ENCODE measurements around the gene COA1.
"Not testable (repeated sequence)": the region's sequence is repeated elsewhere in the genome, so short reads cannot be mapped to it uniquely, and the experiment has no call there.

COA1 gene

DNA sequence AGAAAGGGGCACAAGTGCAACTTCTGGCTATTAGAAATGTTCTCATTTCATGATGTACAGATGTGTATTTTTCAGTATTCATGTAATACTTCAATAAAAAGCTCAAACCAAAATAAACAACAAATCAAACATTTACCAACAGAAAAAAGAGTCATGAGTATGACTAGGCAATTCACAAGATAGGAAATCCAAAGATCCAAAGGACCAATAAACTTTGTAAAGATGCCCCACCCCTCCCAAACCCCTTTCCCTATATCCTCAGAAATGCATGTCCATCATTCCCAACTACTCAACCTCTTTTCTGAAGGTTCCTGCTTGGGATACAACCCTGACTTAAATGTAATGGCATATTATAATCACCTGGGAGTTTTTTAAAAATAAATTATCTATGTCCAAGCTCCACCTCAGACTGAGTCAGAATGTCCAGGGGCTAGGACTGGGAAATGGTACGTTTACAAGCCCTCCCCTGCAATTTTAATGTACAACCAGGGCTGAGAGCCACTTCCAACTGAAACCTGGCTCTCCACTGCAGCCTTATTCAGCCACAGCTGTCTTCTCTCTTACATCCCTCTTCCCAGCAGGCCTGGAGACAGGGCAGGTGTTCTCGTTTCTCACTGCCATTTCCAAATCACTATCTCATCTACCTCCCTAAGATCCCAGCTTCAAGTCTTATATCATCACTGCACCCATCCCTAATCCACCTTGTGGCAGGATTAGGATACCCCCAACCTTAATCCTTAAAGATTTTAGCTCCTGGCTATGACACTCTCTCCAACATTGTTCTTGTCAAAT, 36.5 kb downstream of the COA1 start:
- no peaks in the 10 kb centered on the region for H3K27me3 ChIP-seq (ENCODE audit: control insufficient read depth, insufficient read depth, low read length, poor library complexity, severe bottlenecking)
- no peaks in the 10 kb centered on the region for H3K36me3 ChIP-seq (ENCODE audit: control insufficient read depth, insufficient read depth, low read length)
- no peaks in the 10 kb centered on the region for H3K4me1 ChIP-seq (ENCODE audit: control insufficient read depth, insufficient read depth, low read length)
- no peaks in the 10 kb centered on the region for H3K9me3 ChIP-seq (ENCODE audit: control insufficient read depth, low read length)
- 91 to 95% methylated on average over 2 of the region's 2 CpGs for WGBS, 2 experiments
- H3K4me3 ChIP-seq (ENCODE audit: insufficient read depth, low read depth, low read length), result no peak overlapping the region
- H3K27ac ChIP-seq (ENCODE audit: insufficient read depth, low read depth, low read length, poor library complexity, severe bottlenecking), result no peak overlapping the region

DNA sequence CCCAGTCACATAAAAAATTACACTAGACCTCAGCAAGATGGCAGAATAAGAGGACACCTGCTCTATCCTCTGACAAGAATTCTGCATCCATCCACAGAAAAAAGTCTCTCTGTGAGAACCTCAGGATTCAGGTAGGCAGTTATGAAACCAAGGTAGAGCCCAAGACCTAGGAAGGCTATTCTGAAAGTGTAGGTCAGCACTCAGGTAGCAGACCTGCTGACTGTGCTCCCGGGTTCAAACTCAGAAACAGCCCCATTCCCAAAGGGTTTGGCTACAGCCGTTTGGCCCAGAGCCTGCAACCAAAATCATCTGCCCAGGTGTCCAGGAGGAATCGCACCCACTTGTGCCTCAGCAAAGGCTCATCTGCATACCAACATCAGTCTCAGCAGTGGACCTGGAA, 37.7 kb downstream of the COA1 start:
- WGBS, 2 experiments, result 92 to 95% methylated on average over 3 of the region's 3 CpGs
- Histone ChIP-seq H3K4me1 (ENCODE audit: control insufficient read depth, insufficient read depth, low read length) (no peaks in the 10 kb centered on the region), H3K4me3 (ENCODE audit: insufficient read depth, low read depth, low read length) (no peak overlapping the region), H3K27ac (ENCODE audit: insufficient read depth, low read depth, low read length, poor library complexity, severe bottlenecking) (no peak overlapping the region), H3K27me3 (ENCODE audit: control insufficient read depth, insufficient read depth, low read length, poor library complexity, severe bottlenecking) (no peaks in the 10 kb centered on the region), H3K9me3 (ENCODE audit: control insufficient read depth, low read length) (no peaks in the 10 kb centered on the region), H3K36me3 (ENCODE audit: control insufficient read depth, insufficient read depth, low read length) (no peaks in the 10 kb centered on the region)

DNA sequence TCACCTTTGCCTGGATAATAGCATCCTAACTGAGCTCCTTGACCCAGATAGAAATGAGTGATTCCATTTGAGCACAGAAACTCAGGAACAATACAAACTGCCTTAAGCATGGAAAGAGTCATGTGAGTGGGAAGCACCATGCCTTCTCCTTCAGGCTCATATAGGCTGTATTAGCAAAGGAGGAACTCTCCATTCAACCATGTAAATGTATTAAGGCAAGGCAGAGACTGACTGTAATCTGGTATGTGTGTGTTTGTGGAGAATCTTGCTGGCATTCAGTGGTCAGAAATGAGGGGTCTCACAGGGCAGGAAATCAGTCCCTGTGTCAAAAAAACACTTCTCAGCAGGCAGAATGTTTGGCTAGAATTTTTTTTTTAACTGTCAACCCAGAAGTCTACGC, 40.2 kb downstream of the COA1 start:
- no peaks in the 10 kb centered on the region for H3K27me3 ChIP-seq (ENCODE audit: control insufficient read depth, insufficient read depth, low read length, poor library complexity, severe bottlenecking)
- no peak overlapping the region for H3K27ac ChIP-seq (ENCODE audit: insufficient read depth, low read depth, low read length, poor library complexity, severe bottlenecking)
- H3K4me1 ChIP-seq (ENCODE audit: control insufficient read depth, insufficient read depth, low read length), result no peaks in the 10 kb centered on the region
- no peak overlapping the region for H3K4me3 ChIP-seq (ENCODE audit: insufficient read depth, low read depth, low read length)
- no peaks in the 10 kb centered on the region for H3K9me3 ChIP-seq (ENCODE audit: control insufficient read depth, low read length)
- no peaks in the 10 kb centered on the region for H3K36me3 ChIP-seq (ENCODE audit: control insufficient read depth, insufficient read depth, low read length)
- WGBS, 2 experiments, result 85 to 100% methylated on average over 1 of the region's 1 CpG

DNA sequence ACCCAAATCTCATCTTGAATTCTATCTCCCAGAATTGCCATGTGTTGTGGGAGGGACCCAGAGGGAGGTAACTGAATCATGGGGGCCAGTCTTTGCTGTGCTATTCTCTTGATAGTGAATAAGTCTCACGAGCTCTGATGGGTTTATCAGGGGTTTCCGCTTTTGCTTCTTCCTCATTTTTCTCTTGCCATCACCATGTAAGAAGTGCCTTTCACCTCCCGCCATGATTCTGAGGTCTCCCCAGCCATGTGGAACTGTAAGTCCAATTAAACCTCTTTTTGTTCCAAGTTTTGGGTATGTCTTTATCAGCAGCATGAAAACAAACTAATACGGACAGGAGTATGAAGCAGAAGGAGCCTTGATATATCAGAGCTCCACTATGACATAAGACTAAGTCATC, 41.5 kb downstream of the COA1 start:
- WGBS, 2 experiments, result 84 to 97% methylated on average over 3 to 4 of the region's 4 CpGs
- not testable (repeated sequence) for H3K27ac ChIP-seq (ENCODE audit: insufficient read depth, low read depth, low read length, poor library complexity, severe bottlenecking); H3K9me3 ChIP-seq (ENCODE audit: control insufficient read depth, low read length); H3K27me3 ChIP-seq (ENCODE audit: control insufficient read depth, insufficient read depth, low read length, poor library complexity, severe bottlenecking); H3K4me1 ChIP-seq (ENCODE audit: control insufficient read depth, insufficient read depth, low read length); H3K4me3 ChIP-seq (ENCODE audit: insufficient read depth, low read depth, low read length); H3K36me3 ChIP-seq (ENCODE audit: control insufficient read depth, insufficient read depth, low read length)

DNA sequence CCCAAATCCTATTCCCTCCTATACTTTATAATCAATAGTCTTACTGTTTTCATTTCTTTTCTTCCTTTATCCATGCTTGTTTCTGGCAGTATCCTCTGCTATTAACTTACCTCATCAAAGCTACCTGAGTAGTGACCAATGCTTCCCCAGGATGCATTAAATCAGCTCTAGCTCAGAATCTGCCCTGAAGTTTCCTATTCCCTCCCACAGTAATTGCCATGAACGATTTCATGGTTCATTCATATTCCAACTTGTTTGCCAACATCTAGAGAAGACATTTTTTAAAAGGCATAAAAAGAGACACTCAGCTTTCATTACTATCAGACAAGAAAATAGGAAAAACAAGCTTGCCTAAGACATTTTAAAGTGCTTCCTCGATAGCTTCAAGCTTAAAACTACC, 42.3 kb downstream of the COA1 start:
- Histone ChIP-seq H3K4me1 (ENCODE audit: control insufficient read depth, insufficient read depth, low read length) (no peaks in the 10 kb centered on the region), H3K27ac (ENCODE audit: insufficient read depth, low read depth, low read length, poor library complexity, severe bottlenecking) (no peak overlapping the region), H3K9me3 (ENCODE audit: control insufficient read depth, low read length) (no peaks in the 10 kb centered on the region), H3K27me3 (ENCODE audit: control insufficient read depth, insufficient read depth, low read length, poor library complexity, severe bottlenecking) (no peaks in the 10 kb centered on the region), H3K4me3 (ENCODE audit: insufficient read depth, low read depth, low read length) (no peak overlapping the region), H3K36me3 (ENCODE audit: control insufficient read depth, insufficient read depth, low read length) (no peaks in the 10 kb centered on the region)
- WGBS, 2 experiments, result 88 to 100% methylated on average over 1 to 2 of the region's 2 CpGs

DNA sequence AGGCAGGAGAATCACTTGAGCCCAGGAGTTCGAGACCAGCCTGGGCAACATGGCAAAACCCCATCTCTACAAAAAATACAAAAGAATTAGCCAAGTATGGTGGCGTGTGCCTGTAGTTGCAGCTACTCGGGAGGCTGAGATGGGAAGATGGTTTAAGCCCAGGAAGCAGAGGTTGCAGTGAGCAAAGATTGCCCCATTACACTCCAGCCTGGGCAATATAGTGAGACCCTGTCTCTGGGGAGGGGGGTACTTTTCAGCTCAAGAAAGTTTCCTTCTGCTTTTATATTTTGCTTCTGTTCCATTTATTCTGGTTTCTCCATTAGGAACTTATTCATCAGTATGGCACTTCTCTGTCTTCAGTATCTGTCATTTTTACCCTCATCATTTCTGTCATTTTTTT, 48.6 kb downstream of the COA1 start:
- no peaks in the 10 kb centered on the region for H3K4me1 ChIP-seq (ENCODE audit: control insufficient read depth, insufficient read depth, low read length)
- no peaks in the 10 kb centered on the region for H3K27me3 ChIP-seq (ENCODE audit: control insufficient read depth, insufficient read depth, low read length, poor library complexity, severe bottlenecking)
- H3K9me3 ChIP-seq (ENCODE audit: control insufficient read depth, low read length), result no peaks in the 10 kb centered on the region
- WGBS, 2 experiments, result 96 to 98% methylated on average over 3 of the region's 3 CpGs
- H3K36me3 ChIP-seq (ENCODE audit: control insufficient read depth, insufficient read depth, low read length), result no peaks in the 10 kb centered on the region
- no peak overlapping the region for H3K4me3 ChIP-seq (ENCODE audit: insufficient read depth, low read depth, low read length)
- no peak overlapping the region for H3K27ac ChIP-seq (ENCODE audit: insufficient read depth, low read depth, low read length, poor library complexity, severe bottlenecking)

DNA sequence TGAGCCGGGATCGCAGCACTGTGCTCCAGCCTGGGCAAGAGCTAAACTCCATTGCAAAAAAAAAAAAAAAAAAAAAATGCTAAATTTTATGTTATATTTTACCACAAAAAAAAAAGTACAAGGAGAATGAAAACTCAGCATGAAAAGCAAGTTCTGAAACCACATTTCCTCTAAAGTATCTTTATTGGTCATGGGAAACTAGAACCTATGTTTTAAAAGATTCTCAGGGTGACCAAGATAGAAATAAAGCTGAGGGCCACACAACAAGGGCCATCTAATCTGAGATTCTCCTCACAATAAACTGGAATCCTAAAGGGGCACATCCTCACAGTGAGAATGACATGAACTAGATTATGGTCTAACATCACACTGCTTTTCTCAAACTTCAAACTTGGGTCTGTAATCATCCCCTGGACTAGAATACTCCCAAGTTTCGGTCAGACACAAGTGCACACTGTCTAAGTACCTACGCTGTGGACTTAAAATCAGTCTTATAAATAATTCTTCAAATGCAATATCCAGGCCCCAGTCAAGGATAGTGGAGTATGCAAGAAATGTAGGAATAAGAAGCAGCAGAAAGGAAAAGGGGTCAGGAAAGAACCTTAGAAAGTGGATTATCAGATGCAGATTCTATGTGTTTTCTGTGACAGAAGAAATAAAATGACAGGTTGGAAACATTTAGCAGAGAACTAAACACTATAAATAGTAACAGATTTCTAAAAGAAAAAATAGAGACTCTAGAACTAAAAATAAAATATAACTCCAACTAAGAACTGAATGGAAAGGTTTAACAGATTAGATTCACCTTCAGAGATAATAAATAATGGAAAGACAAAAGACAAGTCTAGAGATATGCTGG, 49.9 kb downstream of the COA1 start:
- no peaks in the 10 kb centered on the region for H3K27me3 ChIP-seq (ENCODE audit: control insufficient read depth, insufficient read depth, low read length, poor library complexity, severe bottlenecking)
- no peaks in the 10 kb centered on the region for H3K36me3 ChIP-seq (ENCODE audit: control insufficient read depth, insufficient read depth, low read length)
- WGBS, 2 experiments, result 94 to 98% methylated on average over 3 to 4 of the region's 4 CpGs
- H3K4me1 ChIP-seq (ENCODE audit: control insufficient read depth, insufficient read depth, low read length), result no peaks in the 10 kb centered on the region
- H3K9me3 ChIP-seq (ENCODE audit: control insufficient read depth, low read length), result no peaks in the 10 kb centered on the region
- no peak overlapping the region for H3K27ac ChIP-seq (ENCODE audit: insufficient read depth, low read depth, low read length, poor library complexity, severe bottlenecking)
- H3K4me3 ChIP-seq (ENCODE audit: insufficient read depth, low read depth, low read length), result no peak overlapping the region

DNA sequence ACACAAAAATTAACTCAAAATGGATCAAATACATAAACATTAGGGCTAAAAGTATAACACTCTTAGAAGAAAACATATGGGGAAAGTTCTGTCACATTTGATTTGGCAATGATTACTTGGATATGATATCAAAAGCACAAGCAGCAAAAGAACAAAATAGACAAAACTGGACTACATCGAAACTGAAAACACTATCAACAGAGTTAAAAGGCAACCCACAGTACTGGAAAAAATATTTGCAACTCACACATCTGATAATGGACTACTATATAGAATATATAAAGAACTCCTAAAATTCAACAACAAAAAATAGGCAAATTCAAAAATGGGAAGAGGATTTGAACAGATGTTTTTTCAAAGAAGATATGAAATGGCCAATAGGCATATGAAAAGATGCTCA, 51.0 kb downstream of the COA1 start:
- Histone ChIP-seq H3K4me1 (ENCODE audit: control insufficient read depth, insufficient read depth, low read length) (no peaks in the 10 kb centered on the region), H3K27me3 (ENCODE audit: control insufficient read depth, insufficient read depth, low read length, poor library complexity, severe bottlenecking) (no peaks in the 10 kb centered on the region), H3K9me3 (ENCODE audit: control insufficient read depth, low read length) (no peaks in the 10 kb centered on the region), H3K4me3 (ENCODE audit: insufficient read depth, low read depth, low read length) (no peak overlapping the region), H3K27ac (ENCODE audit: insufficient read depth, low read depth, low read length, poor library complexity, severe bottlenecking) (no peak overlapping the region), H3K36me3 (ENCODE audit: control insufficient read depth, insufficient read depth, low read length) (no peaks in the 10 kb centered on the region)
- WGBS, 2 experiments, result 60 to 83% methylated on average over 1 of the region's 1 CpG

DNA sequence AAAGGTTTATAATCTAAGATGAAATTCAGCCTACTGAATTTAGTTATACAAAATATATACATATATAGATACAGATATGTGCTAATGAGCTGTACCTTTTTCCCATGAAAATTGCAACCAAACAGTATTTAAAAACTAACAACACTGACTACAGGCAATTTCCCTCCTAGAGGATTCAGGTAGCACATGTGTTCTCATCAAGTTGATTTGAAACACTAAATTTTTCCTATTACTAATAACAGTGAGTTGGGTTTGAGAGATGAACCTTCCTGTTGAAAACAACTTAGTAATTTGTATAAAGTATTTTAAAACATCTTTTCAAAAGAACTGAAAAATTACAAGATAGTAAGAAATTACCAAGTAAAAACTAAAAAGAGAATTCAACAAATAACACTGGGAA, 51.5 kb downstream of the COA1 start:
- no peaks in the 10 kb centered on the region for H3K4me1 ChIP-seq (ENCODE audit: control insufficient read depth, insufficient read depth, low read length)
- H3K27ac ChIP-seq (ENCODE audit: insufficient read depth, low read depth, low read length, poor library complexity, severe bottlenecking), result no peak overlapping the region

DNA sequence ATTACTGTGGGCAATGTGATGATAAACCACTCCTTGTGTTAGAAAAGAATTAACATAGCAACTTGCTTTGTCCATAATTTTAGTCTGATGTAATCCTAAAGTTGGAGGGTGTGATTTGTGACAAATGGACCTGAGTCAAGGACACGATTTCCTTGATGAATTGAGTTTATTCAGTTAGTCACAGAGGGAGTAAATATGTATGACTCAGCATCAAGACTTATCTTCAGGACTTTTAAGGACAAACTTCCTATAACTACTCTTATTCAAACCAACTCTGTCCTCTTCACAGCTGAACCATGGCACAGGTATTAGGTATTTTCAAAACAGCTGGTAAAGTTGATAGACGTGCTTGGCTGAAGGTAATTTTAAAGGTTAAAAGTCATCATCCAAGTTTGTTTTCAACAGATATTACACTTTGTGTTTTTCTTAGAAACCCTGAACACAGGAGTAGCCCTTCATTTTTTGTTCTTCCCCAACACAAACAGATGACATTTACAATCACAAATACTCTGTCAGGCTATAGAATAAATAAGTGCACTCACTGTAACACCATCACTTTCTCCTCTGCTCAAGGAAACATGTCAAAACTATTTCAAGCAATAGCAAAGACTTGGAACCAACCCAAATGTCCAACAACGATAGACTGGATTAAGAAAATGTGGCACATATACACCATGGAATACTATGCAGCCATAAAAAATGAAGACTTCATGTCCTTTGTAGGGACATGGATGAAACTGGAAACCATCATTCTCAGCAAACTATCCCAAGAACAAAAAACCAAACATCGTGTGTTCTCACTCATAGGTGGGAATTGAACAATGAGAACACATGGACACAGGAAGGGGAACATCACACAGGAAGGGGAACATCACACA, 54.5 kb downstream of the COA1 start:
- Histone ChIP-seq H3K36me3 (ENCODE audit: control insufficient read depth, insufficient read depth, low read length) (no peaks in the 10 kb centered on the region), H3K9me3 (ENCODE audit: control insufficient read depth, low read length) (no peaks in the 10 kb centered on the region), H3K27me3 (ENCODE audit: control insufficient read depth, insufficient read depth, low read length, poor library complexity, severe bottlenecking) (no peaks in the 10 kb centered on the region), H3K4me3 (ENCODE audit: insufficient read depth, low read depth, low read length) (no peak overlapping the region), H3K27ac (ENCODE audit: insufficient read depth, low read depth, low read length, poor library complexity, severe bottlenecking) (no peak overlapping the region), H3K4me1 (ENCODE audit: control insufficient read depth, insufficient read depth, low read length) (no peaks in the 10 kb centered on the region)
- WGBS, 2 experiments, result 78 to 85% methylated on average over 3 to 4 of the region's 4 CpGs

More for the DNA sequence above, 51.5 kb downstream of the COA1 start:
- Histone ChIP-seq H3K27me3 (ENCODE audit: control insufficient read depth, insufficient read depth, low read length, poor library complexity, severe bottlenecking) (no peaks in the 10 kb centered on the region), H3K9me3 (ENCODE audit: control insufficient read depth, low read length) (no peaks in the 10 kb centered on the region), H3K4me3 (ENCODE audit: insufficient read depth, low read depth, low read length) (no peak overlapping the region), H3K36me3 (ENCODE audit: control insufficient read depth, insufficient read depth, low read length) (no peaks in the 10 kb centered on the region)

Measured in ectodermal cell (in vitro differentiated cells).